Measurements from ENCODE around the gene IFITM5.

DNA sequence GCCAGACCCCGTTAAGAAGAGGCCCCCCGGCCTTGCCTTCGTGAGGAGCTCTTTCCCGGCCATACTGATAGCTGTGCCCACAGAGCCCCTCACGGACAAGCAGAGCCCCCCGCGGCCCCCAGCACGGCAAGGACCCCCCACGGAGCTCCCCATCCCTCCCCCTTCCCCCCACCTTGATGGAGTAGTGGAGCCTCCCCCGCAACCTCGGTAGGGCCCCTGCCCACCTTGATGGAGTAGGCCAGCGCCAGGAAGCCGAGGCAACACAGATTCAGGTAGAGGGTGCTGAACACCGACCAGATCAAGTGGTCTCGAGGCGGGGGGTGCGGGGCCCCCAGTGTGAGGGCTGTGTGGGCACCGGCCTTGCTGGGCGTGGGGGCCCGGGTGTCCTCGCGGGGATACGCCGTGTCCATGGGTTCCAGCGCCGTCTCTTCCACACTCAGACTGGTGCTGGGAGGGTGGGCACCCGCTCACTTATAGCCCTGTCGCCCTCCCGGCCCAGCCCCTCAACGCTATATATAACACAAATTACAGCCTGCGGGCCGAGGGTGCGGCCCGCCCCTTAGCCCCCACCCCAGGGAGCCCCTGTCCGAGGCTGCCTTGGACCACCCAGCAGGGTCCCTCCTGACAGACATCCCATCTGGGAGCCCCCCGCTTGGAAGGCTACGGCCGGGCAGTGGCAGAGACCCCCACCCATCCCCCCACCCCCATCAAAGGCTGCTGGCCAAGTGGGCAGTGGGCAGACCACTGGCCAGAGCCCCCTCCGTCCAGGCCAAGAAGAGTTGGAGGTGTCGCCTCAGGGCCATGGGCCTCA lies at the start of gene IFITM5:
- TF ChIP-seq TAF1 (IDR thresholded peaks at IDR 0.05; ENCODE audit: borderline replicate concordance, insufficient read depth, low read length) (no peak), POLR2AphosphoS5 (IDR thresholded peaks at IDR 0.05; ENCODE audit: low read depth, low read length) (no peak), SIN3A (IDR thresholded peaks at IDR 0.05; ENCODE audit: borderline replicate concordance, insufficient read depth, low read length) (no peak)
- TF ChIP-seq, protein P1, sequence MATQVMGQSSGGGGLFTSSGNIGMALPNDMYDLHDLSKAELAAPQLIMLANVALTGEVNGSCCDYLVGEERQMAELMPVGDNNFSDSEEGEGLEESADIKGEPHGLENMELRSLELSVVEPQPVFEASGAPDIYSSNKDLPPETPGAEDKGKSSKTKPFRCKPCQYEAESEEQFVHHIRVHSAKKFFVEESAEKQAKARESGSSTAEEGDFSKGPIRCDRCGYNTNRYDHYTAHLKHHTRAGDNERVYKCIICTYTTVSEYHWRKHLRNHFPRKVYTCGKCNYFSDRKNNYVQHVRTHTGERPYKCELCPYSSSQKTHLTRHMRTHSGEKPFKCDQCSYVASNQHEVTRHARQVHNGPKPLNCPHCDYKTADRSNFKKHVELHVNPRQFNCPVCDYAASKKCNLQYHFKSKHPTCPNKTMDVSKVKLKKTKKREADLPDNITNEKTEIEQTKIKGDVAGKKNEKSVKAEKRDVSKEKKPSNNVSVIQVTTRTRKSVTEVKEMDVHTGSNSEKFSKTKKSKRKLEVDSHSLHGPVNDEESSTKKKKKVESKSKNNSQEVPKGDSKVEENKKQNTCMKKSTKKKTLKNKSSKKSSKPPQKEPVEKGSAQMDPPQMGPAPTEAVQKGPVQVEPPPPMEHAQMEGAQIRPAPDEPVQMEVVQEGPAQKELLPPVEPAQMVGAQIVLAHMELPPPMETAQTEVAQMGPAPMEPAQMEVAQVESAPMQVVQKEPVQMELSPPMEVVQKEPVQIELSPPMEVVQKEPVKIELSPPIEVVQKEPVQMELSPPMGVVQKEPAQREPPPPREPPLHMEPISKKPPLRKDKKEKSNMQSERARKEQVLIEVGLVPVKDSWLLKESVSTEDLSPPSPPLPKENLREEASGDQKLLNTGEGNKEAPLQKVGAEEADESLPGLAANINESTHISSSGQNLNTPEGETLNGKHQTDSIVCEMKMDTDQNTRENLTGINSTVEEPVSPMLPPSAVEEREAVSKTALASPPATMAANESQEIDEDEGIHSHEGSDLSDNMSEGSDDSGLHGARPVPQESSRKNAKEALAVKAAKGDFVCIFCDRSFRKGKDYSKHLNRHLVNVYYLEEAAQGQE (IDR thresholded peaks at IDR 0.05; ENCODE audit: insufficient read depth in 1 of 2, low read depth in 2 of 2, low read length in 2 of 2), result no peak

All from PFSK-1 (cell line).